Cardiac fibroblast (primary cell): ENCODE results near the gene NR2F1-AS1.

Experiments
- DNase-seq, 2 donors: peaks; one replicate each; pipeline versions ENCODE4 v3.0.0 to v3.0.0-alpha.2; 2010; ENCODE audit warnings: low read depth in 2 of 2
- H3K4me3 ChIP-seq, 2 donors: replicated peaks in 1 of 2; 1 replicate in 1 of 2; 2 replicates in 1 of 2; pipeline ENCODE4 v1.5.1; 2011; ENCODE audit warnings: low read depth in 2 of 2, low read length in 2 of 2, mild to moderate bottlenecking in 2 of 2, moderate library complexity in 1 of 2
- CTCF ChIP-seq: IDR thresholded peaks from one replicate; pipeline ENCODE4 v1.5.1; 2011; ENCODE audit warnings: low read depth, mild to moderate bottlenecking, low read length, inconsistent platforms

NR2F1-AS1 gene

GRCh38 chr5:93608855-93609254 lies 27.8 kb upstream of the NR2F1-AS1 start:
- no peak for DNase-seq
- H3K4me3 ChIP-seq: no peak overlapping the region
- no peak for TF ChIP-seq CTCF

GRCh38 chr5:93607367-93608258 lies 26.6 kb upstream of the NR2F1-AS1 start:
- peak overlapping the region in 1 of 2 donors; percentile 22 for H3K4me3 ChIP-seq
- peak; percentile 60 for TF ChIP-seq CTCF
- DNase-seq: peak; percentile 76

- H3K4me3 ChIP-seq: no peak overlapping the region
- no peak for TF ChIP-seq CTCF
- DNase-seq: no peak
These were observed 25.3 kb upstream of the NR2F1-AS1 start for GRCh38 chr5:93606382-93606752.

GRCh38 chr5:93604644-93605515 lies 23.9 kb upstream of the NR2F1-AS1 start:
- TF ChIP-seq CTCF: no peak
- no peak overlapping the region for H3K4me3 ChIP-seq
- DNase-seq: no peak

GRCh38 chr5:93603793-93604643 lies 23.0 kb upstream of the NR2F1-AS1 start:
- TF ChIP-seq CTCF: no peak
- H3K4me3 ChIP-seq: peak overlapping the region in 1 of 2 donors; percentile 28
- DNase-seq: peak; percentile 47 to 54

GRCh38 chr5:93603078-93603792 lies 22.2 kb upstream of the NR2F1-AS1 start:
- no peak for TF ChIP-seq CTCF
- no peak overlapping the region for H3K4me3 ChIP-seq
- no peak for DNase-seq
